Liver (tissue), 9 donors: ENCODE data around the gene TMED10. TPM values are rescaled to one million over a fixed set of nuclear protein-coding genes. Genes with fewer than 3 reads are reported as not detected.

ENCODE experiments used
- DNase-seq: peaks from one replicate; pipeline ENCODE4 v3.0.0-alpha.2; 2017; ENCODE audit warnings: low spot score
- H3K27ac ChIP-seq, 2 donors: one replicate each; pipeline ENCODE4 v1.7.0; 2013; ENCODE audit warnings: inconsistent platforms in 2 of 2, low read length in 2 of 2, control low read depth in 1 of 2, low read depth in 1 of 2, mild to moderate bottlenecking in 1 of 2
- H3K27me3 ChIP-seq, 4 donors: one replicate each; pipeline versions ENCODE4 v1.6.1 to v1.7.0; 2013; ENCODE audit warnings: low read length in 3 of 4, inconsistent platforms in 1 of 4, mild to moderate bottlenecking in 1 of 4, moderate library complexity in 1 of 4; ENCODE audit not compliant: control insufficient read depth in 4 of 4, insufficient read depth in 4 of 4
- H3K36me3 ChIP-seq, 4 donors: one replicate each; pipeline versions ENCODE4 v1.6.1 to v1.7.0; 2013; ENCODE audit warnings: low read length in 3 of 4, mild to moderate bottlenecking in 3 of 4, low read depth in 1 of 4, moderate library complexity in 1 of 4; ENCODE audit not compliant: control insufficient read depth in 4 of 4, insufficient read depth in 3 of 4
- H3K4me1 ChIP-seq, 4 donors: one replicate each; pipeline versions ENCODE4 v1.6.1 to v1.7.0; 2013; ENCODE audit warnings: low read length in 3 of 4, mild to moderate bottlenecking in 3 of 4, moderate library complexity in 1 of 4; ENCODE audit not compliant: control insufficient read depth in 4 of 4, insufficient read depth in 4 of 4
- H3K4me3 ChIP-seq, 3 donors: one replicate each; pipeline versions ENCODE4 v1.6.1 to v1.7.0; 2013; ENCODE audit warnings: low read length in 3 of 3, control low read depth in 1 of 3, low read depth in 1 of 3, mild to moderate bottlenecking in 1 of 3
- H3K9ac ChIP-seq, 2 donors: one replicate each; pipeline ENCODE4 v1.7.0; 2013; ENCODE audit warnings: low read length in 2 of 2, mild to moderate bottlenecking in 2 of 2, moderate library complexity in 2 of 2, control low read depth in 1 of 2, low read depth in 1 of 2
- H3K9me3 ChIP-seq, 4 donors: one replicate each; pipeline versions ENCODE4 v1.6.1 to v1.7.0; 2013; ENCODE audit warnings: low read length in 3 of 4; ENCODE audit not compliant: control insufficient read depth in 4 of 4
- ATF3 ChIP-seq: IDR thresholded peaks from 2 replicates; pipeline ENCODE4 v1.6.1; 2016; ENCODE audit warnings: antibody characterized with exemption
- EGR1 ChIP-seq, 2 donors: IDR thresholded peaks; 2 replicates each; pipeline ENCODE4 v1.6.1; 2016 to 2018; ENCODE audit warnings: antibody characterized with exemption in 2 of 2, low read depth in 2 of 2
- FOXA1 ChIP-seq: IDR thresholded peaks from 2 replicates; pipeline ENCODE4 v1.6.1; 2016; ENCODE audit warnings: antibody characterized with exemption
- FOXA2 ChIP-seq: IDR thresholded peaks from 2 replicates; pipeline ENCODE4 v1.6.1; 2016; ENCODE audit warnings: antibody characterized with exemption
- GABPA ChIP-seq, 2 donors: IDR thresholded peaks in 1 of 2; conservative IDR thresholded peaks in 1 of 2; 2 replicates each; pipeline ENCODE4 v1.6.1; 2016; ENCODE audit warnings: antibody characterized with exemption in 2 of 2, mild to moderate bottlenecking in 1 of 2, moderate library complexity in 1 of 2
- HNF4A ChIP-seq, 2 donors: conservative IDR thresholded peaks; 2 replicates each; pipeline ENCODE4 v1.6.1; 2016; ENCODE audit warnings: antibody characterized with exemption in 2 of 2, mild to moderate bottlenecking in 2 of 2
- HNF4G ChIP-seq: IDR thresholded peaks from 2 replicates; pipeline ENCODE4 v1.6.1; 2016; ENCODE audit warnings: antibody characterized with exemption
- JUND ChIP-seq, 2 donors: IDR thresholded peaks; 2 replicates each; pipeline ENCODE4 v1.6.1; 2016; ENCODE audit warnings: antibody characterized with exemption in 2 of 2
- MAX ChIP-seq: IDR thresholded peaks from 2 replicates; pipeline ENCODE4 v1.6.1; 2016; ENCODE audit warnings: antibody characterized with exemption
- NR2F2 ChIP-seq: IDR thresholded peaks from 2 replicates; pipeline ENCODE4 v1.6.1; 2016; ENCODE audit warnings: antibody characterized with exemption
- RAD21 ChIP-seq, 2 donors: IDR thresholded peaks; 2 replicates each; pipeline ENCODE4 v1.6.1; 2016; ENCODE audit warnings: antibody characterized with exemption in 2 of 2, mild to moderate bottlenecking in 2 of 2
- RXRA ChIP-seq, 2 donors: IDR thresholded peaks; 2 replicates each; pipeline ENCODE4 v1.6.1; 2017 to 2018; ENCODE audit warnings: antibody characterized with exemption in 2 of 2, mild to moderate bottlenecking in 1 of 2
- SP1 ChIP-seq: IDR thresholded peaks from 2 replicates; pipeline ENCODE4 v1.6.1; 2018; ENCODE audit warnings: antibody characterized with exemption, mild to moderate bottlenecking
- TAF1 ChIP-seq: conservative IDR thresholded peaks from 2 replicates; pipeline ENCODE4 v1.6.1; 2016; ENCODE audit warnings: antibody characterized with exemption, mild to moderate bottlenecking
- YY1 ChIP-seq: IDR thresholded peaks from 2 replicates; pipeline ENCODE4 v1.6.1; 2016; ENCODE audit warnings: antibody characterized with exemption, mild to moderate bottlenecking
- ZBTB33 ChIP-seq: IDR thresholded peaks from 2 replicates; pipeline ENCODE4 v1.6.1; 2016; ENCODE audit warnings: antibody characterized with exemption
- WGBS: extraction: QIAGEN DNeasy Blood & Tissue Kit; methylation state at CpG from one replicate; pipeline ENCODE4 v1.1.7; 2013; 5-methylcytosine and 5-hydroxymethylcytosine counted together
- polyA plus RNA-seq, 2 donors: library from polyadenylated mRNA; stranded (reverse) in 1 of 2; unstranded in 1 of 2; fragments of 200-250 nt in 1 of 2; fragments of >200 nt in 1 of 2; fragmentation: Nextera tagmentation in 1 of 2; extraction: Ambion mirVana in 1 of 2; gene quantifications; one replicate each; pipeline versions ENCODE4 v1.2.1 to v1.2.3, GENCODE V29; 2013 to 2015
- total RNA-seq, 2 donors: library from RNA; depleted of rRNA; stranded (reverse); fragments of >200 nt; gene quantifications; one replicate each; pipeline ENCODE4 v1.2.3, GENCODE V29; 2014
- donor health status: healthy.
- donor health status: healthy.
- donor health status: healthy.
- donor health status: healthy.
- donor health status: healthy.

Gene TMED10
- total and polyA plus RNA-seq, 4 donors = 167 to 349 (median 252) TPM

- TF ChIP-seq NR2F2 = no peak
- no peak for TF ChIP-seq HNF4G
- TF ChIP-seq RXRA (IDR thresholded peaks at IDR 0.05) = no peak
Observed at GRCh38 chr14:75196064-75196463, 19.7 kb upstream of the TMED10 start (continued).

- Histone ChIP-seq H3K4me3 (no peak overlapping the region), H3K9ac (no peak overlapping the region), H3K36me3 (no peaks in the 10 kb centered on the region), H3K27me3 (no peaks in the 10 kb centered on the region), H3K9me3 (no peaks in the 10 kb centered on the region), H3K4me1 (peaks cover 0 to 1% (median 0%) of the 10 kb centered on the region in 4 donors), H3K27ac (no peak overlapping the region)
- DNase-seq = no peak
- 92% methylated on average over 3 of the region's 3 CpGs for WGBS
- TF ChIP-seq FOXA1 = no peak
- TF ChIP-seq ZBTB33 = no peak
- TF ChIP-seq JUND (IDR thresholded peaks at IDR 0.05) = no peak
- TF ChIP-seq NR2F2 = no peak
- no peak for TF ChIP-seq YY1
- no peak for TF ChIP-seq RAD21 (IDR thresholded peaks at IDR 0.05)
- TF ChIP-seq SP1 = no peak
- no peak for TF ChIP-seq ATF3
- no peak for TF ChIP-seq GABPA (IDR thresholded peaks at IDR 0.05 in 1 of 2, conservative IDR thresholded peaks at IDR 0.05 in 1 of 2)
- TF ChIP-seq HNF4A (conservative IDR thresholded peaks at IDR 0.05) = no peak
- TF ChIP-seq MAX = no peak
- TF ChIP-seq EGR1 (IDR thresholded peaks at IDR 0.05; ENCODE audit: low read depth in 2 of 2) = no peak
- TF ChIP-seq TAF1 = no peak
- no peak for TF ChIP-seq FOXA2
- no peak for TF ChIP-seq HNF4G
Observed at GRCh38 chr14:75191100-75191499, 14.7 kb upstream of the TMED10 start.

DNA sequence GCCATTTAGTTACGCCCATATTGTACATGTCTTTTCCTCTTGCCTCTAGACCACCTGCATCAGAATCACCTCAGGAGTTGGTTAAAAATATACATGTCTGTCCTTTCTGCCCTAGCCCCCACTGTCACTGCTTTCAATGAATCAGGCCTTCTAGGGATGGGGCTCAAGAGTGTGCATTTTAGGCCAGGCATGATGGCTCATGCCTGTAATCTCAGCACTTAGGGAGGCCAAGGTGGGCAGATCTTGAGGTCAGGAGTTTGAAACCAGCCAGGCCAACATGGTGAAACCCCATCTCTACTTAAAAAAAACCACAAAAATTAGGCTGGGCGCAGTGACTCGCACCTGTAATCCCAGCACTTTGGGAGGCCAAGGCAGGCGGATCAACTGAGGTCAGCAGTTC lies 13.6 kb upstream of the TMED10 start:
- Histone ChIP-seq H3K27ac (no peak overlapping the region), H3K9me3 (no peaks in the 10 kb centered on the region), H3K27me3 (no peaks in the 10 kb centered on the region), H3K36me3 (no peaks in the 10 kb centered on the region), H3K9ac (no peak overlapping the region), H3K4me3 (no peak overlapping the region), H3K4me1 (no peaks in the 10 kb centered on the region)
- WGBS = 98% methylated on average over 4 of the region's 4 CpGs
- DNase-seq = no peak
- TF ChIP-seq ATF3 (no peak), FOXA2 (no peak), SP1 (no peak), JUND (IDR thresholded peaks at IDR 0.05) (no peak), MAX (no peak), NR2F2 (no peak)
